ENCODE data around the gene SMARCAL1.

- TF ChIP-seq, protein P1, sequence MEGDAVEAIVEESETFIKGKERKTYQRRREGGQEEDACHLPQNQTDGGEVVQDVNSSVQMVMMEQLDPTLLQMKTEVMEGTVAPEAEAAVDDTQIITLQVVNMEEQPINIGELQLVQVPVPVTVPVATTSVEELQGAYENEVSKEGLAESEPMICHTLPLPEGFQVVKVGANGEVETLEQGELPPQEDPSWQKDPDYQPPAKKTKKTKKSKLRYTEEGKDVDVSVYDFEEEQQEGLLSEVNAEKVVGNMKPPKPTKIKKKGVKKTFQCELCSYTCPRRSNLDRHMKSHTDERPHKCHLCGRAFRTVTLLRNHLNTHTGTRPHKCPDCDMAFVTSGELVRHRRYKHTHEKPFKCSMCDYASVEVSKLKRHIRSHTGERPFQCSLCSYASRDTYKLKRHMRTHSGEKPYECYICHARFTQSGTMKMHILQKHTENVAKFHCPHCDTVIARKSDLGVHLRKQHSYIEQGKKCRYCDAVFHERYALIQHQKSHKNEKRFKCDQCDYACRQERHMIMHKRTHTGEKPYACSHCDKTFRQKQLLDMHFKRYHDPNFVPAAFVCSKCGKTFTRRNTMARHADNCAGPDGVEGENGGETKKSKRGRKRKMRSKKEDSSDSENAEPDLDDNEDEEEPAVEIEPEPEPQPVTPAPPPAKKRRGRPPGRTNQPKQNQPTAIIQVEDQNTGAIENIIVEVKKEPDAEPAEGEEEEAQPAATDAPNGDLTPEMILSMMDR (IDR thresholded peaks at IDR 0.05; ENCODE audit: low read depth, low read length), result no peak
- no peak for TF ChIP-seq EZH2phosphoT487 (IDR thresholded peaks at IDR 0.05; ENCODE audit: low read depth)
Measured at GRCh38 chr2:216485237-216485636, 73.0 kb downstream of the SMARCAL1 start.
